Ovary (tissue), 9 donors: Measurements from ENCODE around the gene FAM8A1. TPM values are rescaled to one million over a fixed set of nuclear protein-coding genes. Genes with fewer than 3 reads are reported as not detected.

Source experiments
- DNase-seq, 5 donors: peaks; one replicate each; pipeline ENCODE4 v3.0.0-alpha.2; 2019 to 2020
- H3K27ac ChIP-seq, 2 donors: fragments of 200-600 bp; one replicate each; pipeline versions ENCODE4 v1.5.1 to v1.8.0; 2019 to 2022
- H3K27me3 ChIP-seq: fragments of 200-600 bp; one replicate; pipeline ENCODE4 v1.8.0; 2022
- H3K36me3 ChIP-seq: fragments of 200-600 bp; sonication (generic); one replicate; pipeline ENCODE4 v1.5.1; 2019
- H3K4me1 ChIP-seq: one replicate; pipeline ENCODE4 v1.8.1; 2013; ENCODE audit warnings: mild to moderate bottlenecking, moderate library complexity; ENCODE audit not compliant: insufficient read depth
- H3K4me3 ChIP-seq: fragments of 200-600 bp; sonication (generic); one replicate; pipeline ENCODE4 v1.5.1; 2017
- H3K9me3 ChIP-seq, 2 donors: fragments of 200-600 bp in 1 of 2; sonication (generic) in 1 of 2; one replicate each; pipeline versions ENCODE4 v1.5.1 to v1.8.1; 2013 to 2019; ENCODE audit warnings: mild to moderate bottlenecking in 1 of 2, moderate library complexity in 1 of 2
- EP300 ChIP-seq: sonication (generic); formaldehyde crosslinking; IDR thresholded peaks from one replicate; pipeline ENCODE4 v1.6.1; 2017; ENCODE audit warnings: antibody characterized with exemption
- POLR2A ChIP-seq: fragments of 450-650 bp; IDR thresholded peaks from one replicate; pipeline ENCODE4 v1.6.1; 2017; ENCODE audit warnings: antibody characterized with exemption, mild to moderate bottlenecking, moderate library complexity
- WGBS, 3 donors: extraction: QIAGEN DNeasy Blood & Tissue Kit in 1 of 3; methylation state at CpG; one replicate each; pipeline versions ENCODE4 v1.1.5 to v1.1.7; 2013 to 2017; 5-methylcytosine and 5-hydroxymethylcytosine counted together
- intact Hi-C, 4 donors: fragments of 100-400 bp; cut with DNase I; formaldehyde crosslinking; loops; one replicate each; pipeline versions ENCODE4 v1.11.0 to v1.15.1; 2022 to 2023
- polyA plus RNA-seq, 2 donors: library from polyadenylated mRNA; stranded (reverse); fragments of 200-250 nt in 1 of 2; fragments of 350-450 nt in 1 of 2; fragmentation: Illumina TruSeq in 1 of 2; extraction: RNeasy Lipid Tissue Mini Kit (QIAGEN cat#74804) in 1 of 2; gene quantifications; one replicate each; pipeline ENCODE4 v1.2.3, GENCODE V29; 2013 to 2014
- total RNA-seq, 7 donors: library from RNA; depleted of rRNA in 2 of 7; stranded (reverse); fragments of >200 nt in 2 of 7; fragmentation: NEBNext Ultra II Directional in 3 of 7; extraction: Animal tissue kit (Norgen Biotek cat#: 25700) in 3 of 7; gene quantifications; one replicate each; pipeline versions ENCODE4 v1.1.0 to v1.2.4, GENCODE V29; 2016 to 2023
- TF ChIP-seq, protein P1 (sequence below), 3 donors: fragments of 450-650 bp in 2 of 3; fragments of 200-600 bp in 1 of 3; IDR thresholded peaks; one replicate each; pipeline versions ENCODE4 v1.5.1 to v1.8.0; 2016 to 2022; ENCODE audit warnings: antibody characterized with exemption in 3 of 3, mild to moderate bottlenecking in 1 of 3
- donor health status: DM: no; HTN: no; CAD: no; lungs with moderate emphysema.
- donor health status: DM: no; HTN: no; CAD: no.
- donor health status: Bipolar disorder and iron deficiency.
- donor health status: DM: yes; HTN: yes; CAD: no.
- donor health status: DM: no; HTN: no; CAD: no.
- donor health status: DM: yes; HTN: yes; CAD: no.

Gene FAM8A1
- total and polyA plus RNA-seq, 9 donors: 25.4 to 39.7 (median 31.0) TPM

- Histone ChIP-seq H3K4me1 (no peaks in the 10 kb centered on the region), H3K27ac (no peak overlapping the region), H3K36me3 (no peaks in the 10 kb centered on the region)
Observed at GRCh38 chr6:17635568-17635967, 35.5 kb downstream of the FAM8A1 start.

DNA sequence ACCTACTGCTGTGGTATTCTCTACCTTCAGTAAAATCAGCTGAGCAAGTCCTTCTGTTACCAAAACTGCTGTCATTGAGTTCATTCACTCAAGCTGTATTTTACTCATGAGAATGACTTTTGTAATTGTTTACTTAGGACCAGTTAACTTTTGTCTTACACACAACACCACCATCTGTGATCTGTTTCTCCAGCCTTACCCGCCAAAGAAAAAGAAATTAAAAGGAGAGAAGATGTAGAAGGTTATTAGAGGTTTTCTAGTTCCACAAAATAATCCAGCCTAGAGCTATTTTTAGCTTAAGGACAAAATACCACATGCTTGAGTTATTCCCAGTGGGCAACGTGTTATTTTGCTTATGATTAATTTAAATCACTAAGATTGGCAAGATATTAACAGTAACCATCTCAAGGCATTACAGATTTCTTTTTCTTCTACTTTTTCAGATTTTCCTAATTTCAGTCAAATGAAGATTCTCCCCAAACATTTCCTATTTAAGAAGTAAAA is 38.2 kb downstream of the FAM8A1 start:
- H3K4me1 ChIP-seq: no peaks in the 10 kb centered on the region
- H3K9me3 ChIP-seq: no peaks in the 10 kb centered on the region
- H3K27me3 ChIP-seq: no peaks in the 10 kb centered on the region
- no peak overlapping the region for H3K27ac ChIP-seq
- 41 to 46% (median 43%) methylated on average over 2 of the region's 2 CpGs for WGBS, 3 donors
- no peaks in the 10 kb centered on the region for H3K36me3 ChIP-seq
- DNase-seq: no peak
- TF ChIP-seq, protein P1, sequence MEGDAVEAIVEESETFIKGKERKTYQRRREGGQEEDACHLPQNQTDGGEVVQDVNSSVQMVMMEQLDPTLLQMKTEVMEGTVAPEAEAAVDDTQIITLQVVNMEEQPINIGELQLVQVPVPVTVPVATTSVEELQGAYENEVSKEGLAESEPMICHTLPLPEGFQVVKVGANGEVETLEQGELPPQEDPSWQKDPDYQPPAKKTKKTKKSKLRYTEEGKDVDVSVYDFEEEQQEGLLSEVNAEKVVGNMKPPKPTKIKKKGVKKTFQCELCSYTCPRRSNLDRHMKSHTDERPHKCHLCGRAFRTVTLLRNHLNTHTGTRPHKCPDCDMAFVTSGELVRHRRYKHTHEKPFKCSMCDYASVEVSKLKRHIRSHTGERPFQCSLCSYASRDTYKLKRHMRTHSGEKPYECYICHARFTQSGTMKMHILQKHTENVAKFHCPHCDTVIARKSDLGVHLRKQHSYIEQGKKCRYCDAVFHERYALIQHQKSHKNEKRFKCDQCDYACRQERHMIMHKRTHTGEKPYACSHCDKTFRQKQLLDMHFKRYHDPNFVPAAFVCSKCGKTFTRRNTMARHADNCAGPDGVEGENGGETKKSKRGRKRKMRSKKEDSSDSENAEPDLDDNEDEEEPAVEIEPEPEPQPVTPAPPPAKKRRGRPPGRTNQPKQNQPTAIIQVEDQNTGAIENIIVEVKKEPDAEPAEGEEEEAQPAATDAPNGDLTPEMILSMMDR (IDR thresholded peaks at IDR 0.05): no peak
- TF ChIP-seq POLR2A: no peak
- TF ChIP-seq EP300: no peak
- no peak overlapping the region for H3K4me3 ChIP-seq
- intact Hi-C loops: no loop called here

More at GRCh38 chr6:17635568-17635967, 35.5 kb downstream of the FAM8A1 start:
- 94 to 99% (median 97%) methylated on average over 4 of the region's 4 CpGs for WGBS, 3 donors
- Histone ChIP-seq H3K27me3 (no peaks in the 10 kb centered on the region), H3K4me3 (no peak overlapping the region), H3K9me3 (no peaks in the 10 kb centered on the region)
- intact Hi-C loops: no loop called here
- no peak for DNase-seq
- TF ChIP-seq POLR2A (no peak), EP300 (no peak)
- TF ChIP-seq, protein P1 (IDR thresholded peaks at IDR 0.05): no peak

- H3K27ac ChIP-seq: no peak overlapping the region
- H3K27me3 ChIP-seq: no peaks in the 10 kb centered on the region
- H3K9me3 ChIP-seq: no peaks in the 10 kb centered on the region
- H3K4me1 ChIP-seq: no peaks in the 10 kb centered on the region
- no peak for TF ChIP-seq POLR2A
- TF ChIP-seq, protein P1 (IDR thresholded peaks at IDR 0.05): no peak
- no peak for TF ChIP-seq EP300
- H3K4me3 ChIP-seq: no peak overlapping the region
- peaks cover 2% of the 10 kb centered on the region for H3K36me3 ChIP-seq
- WGBS, 3 donors: 94 to 97% (median 97%) methylated on average over 3 of the region's 3 CpGs
- no peak for DNase-seq
- intact Hi-C loops: no loop called here
Observed at GRCh38 chr6:17640477-17640917, 40.4 kb downstream of the FAM8A1 start.

GRCh38 chr6:17648745-17649144 is 48.6 kb downstream of the FAM8A1 start:
- intact Hi-C loops: no loop called here
- H3K4me3 ChIP-seq: no peak overlapping the region
- H3K27ac ChIP-seq: no peak overlapping the region
- no peaks in the 10 kb centered on the region for H3K27me3 ChIP-seq
- no peaks in the 10 kb centered on the region for H3K4me1 ChIP-seq
- TF ChIP-seq, protein P1 (IDR thresholded peaks at IDR 0.05): no peak
- TF ChIP-seq POLR2A: no peak
- no peak for TF ChIP-seq EP300
- H3K9me3 ChIP-seq: no peaks in the 10 kb centered on the region
- no peak for DNase-seq
- 97 to 99% (median 97%) methylated on average over 3 of the region's 3 CpGs for WGBS, 3 donors
- peaks cover 4% of the 10 kb centered on the region for H3K36me3 ChIP-seq
